PC-9 (cell line): ENCODE data around the gene TJP3. TPM values are rescaled to one million over a fixed set of nuclear protein-coding genes. Genes with fewer than 3 reads are reported as not detected.

Source experiments
- BruUV-seq: library from RNA; stranded (reverse); fragments of 400-500 nt; replicated peaks from 2 replicates; lab custom pipeline; 2021; lab: Mats Ljungman, UMichigan
- CTCF ChIA-PET: fragments of 300-600 bp; sonication (Branson Sonifier 250); formaldehyde crosslinking; loops from one replicate; lab custom pipeline; 2022; ENCODE audit warnings: antibody characterized with exemption; lab: Charles Lee
- POLR2A ChIA-PET: fragments of 300-600 bp; sonication (Branson Sonifier 250); formaldehyde crosslinking; loops from one replicate; lab custom pipeline; 2022; ENCODE audit warnings: antibody characterized with exemption; ENCODE audit not compliant: unreplicated experiment; lab: Charles Lee
- DNase-seq, 2 experiments: peaks; one replicate each; pipeline versions ENCODE4 v3.0.0 to v3.0.0-alpha.2; 2015 to 2022; ENCODE audit warnings: mixed read lengths in 1 of 2
- H2AFZ ChIP-seq: fragments of 200-600 bp; sonication (generic); 2 replicates; pipeline ENCODE4 v1.8.1; 2017; ENCODE audit warnings: antibody characterized with exemption
- H3F3A ChIP-seq: fragments of 200-600 bp; sonication (generic); 2 replicates; pipeline ENCODE4 v1.8.1; 2017; ENCODE audit warnings: antibody characterized with exemption, mild to moderate bottlenecking, low read depth; ENCODE audit not compliant: insufficient read depth
- H3K27ac ChIP-seq: fragments of 200-600 bp; sonication (generic); 2 replicates; pipeline ENCODE4 v1.6.1; 2016; ENCODE audit warnings: mixed run types
- H3K27me3 ChIP-seq: fragments of 200-600 bp; sonication (generic); 2 replicates; pipeline ENCODE4 v1.6.1; 2016; ENCODE audit warnings: low read depth, mixed run types; ENCODE audit not compliant: insufficient read depth
- H3K36me3 ChIP-seq: fragments of 200-600 bp; sonication (generic); 2 replicates; pipeline ENCODE4 v1.6.1; 2016; ENCODE audit warnings: low read depth, mixed run types
- H3K4me1 ChIP-seq: fragments of 200-600 bp; sonication (generic); replicated peaks from 2 replicates; pipeline ENCODE4 v1.6.1; 2016; ENCODE audit warnings: mixed run types; ENCODE audit not compliant: insufficient read depth
- H3K4me2 ChIP-seq: fragments of 200-600 bp; sonication (generic); 2 replicates; pipeline ENCODE4 v1.6.1; 2017; ENCODE audit warnings: mixed run types
- H3K4me3 ChIP-seq: fragments of 200-600 bp; sonication (generic); 2 replicates; pipeline ENCODE4 v1.6.1; 2016; ENCODE audit warnings: mixed run types
- H3K79me2 ChIP-seq: fragments of 200-600 bp; sonication (generic); 2 replicates; pipeline ENCODE4 v1.6.1; 2017; ENCODE audit warnings: low read depth, mixed run types
- H3K9me2 ChIP-seq: fragments of 200-600 bp; sonication (generic); 2 replicates; pipeline ENCODE4 v1.8.1; 2017; ENCODE audit warnings: mild to moderate bottlenecking; ENCODE audit not compliant: insufficient read depth
- H3K9me3 ChIP-seq: fragments of 200-600 bp; sonication (generic); 2 replicates; pipeline ENCODE4 v1.8.1; 2016; ENCODE audit warnings: low read depth; ENCODE audit not compliant: insufficient read depth
- H4K20me1 ChIP-seq: fragments of 200-600 bp; sonication (generic); 2 replicates; pipeline ENCODE4 v1.8.1; 2017; ENCODE audit not compliant: insufficient read depth
- CTCF ChIP-seq: fragments of 200-600 bp; sonication (generic); conservative IDR thresholded peaks from 2 replicates; pipeline ENCODE4 v1.6.1; 2017; ENCODE audit warnings: mixed run types, antibody characterized with exemption, mild to moderate bottlenecking, moderate library complexity
- EZH2 ChIP-seq: fragments of 200-600 bp; sonication (generic); IDR thresholded peaks from 2 replicates; pipeline ENCODE4 v1.8.0; 2017; ENCODE audit warnings: antibody characterized with exemption, low read depth
- intact Hi-C: fragments of 100-400 bp; cut with micrococcal nuclease; formaldehyde crosslinking; loops from one replicate; pipeline ENCODE4 v1.10.0; 2022; ENCODE audit not compliant: unreplicated experiment
- total RNA-seq: library from RNA; stranded (reverse); gene quantifications from 2 replicates; pipeline ENCODE4 v1.2.3, GENCODE V29; 2021

The TJP3 gene
- total RNA-seq, 1 experiment from 2014 or later: 56.8 TPM

GRCh38 chr19:3683405-3684053 is 24.7 kb upstream of the TJP3 start:
- Histone ChIP-seq H3K9me3 (no peaks in the 10 kb centered on the region), H2AFZ (no peak overlapping the region), H3K27me3 (no peaks in the 10 kb centered on the region), H3K79me2 (no peaks in the 10 kb centered on the region), H3K4me3 (no peak overlapping the region), H3K9me2 (no peaks in the 10 kb centered on the region), H3K4me1 (no peaks in the 10 kb centered on the region), H4K20me1 (no peaks in the 10 kb centered on the region), H3K36me3 (no peaks in the 10 kb centered on the region), H3F3A (no peaks in the 10 kb centered on the region), H3K4me2 (no peak overlapping the region), H3K27ac (no peak overlapping the region)
- intact Hi-C loops: no loop called here
- TF ChIP-seq EZH2: no peak
- TF ChIP-seq CTCF: no peak
- ChIA-PET CTCF (interaction anchor here (0.6 kb wide), 1 partner anchor 142 kb away, joined by 4 read pairs; no protein-coding TSS in a partner anchor), POLR2A (no interaction called here)
- no peak for DNase-seq
- no TSS peak for BruUV-seq

- Histone ChIP-seq H4K20me1 (no peaks in the 10 kb centered on the region), H3K27ac (no peak overlapping the region), H3K27me3 (no peaks in the 10 kb centered on the region), H3F3A (no peaks in the 10 kb centered on the region), H3K9me3 (no peaks in the 10 kb centered on the region), H3K36me3 (no peaks in the 10 kb centered on the region), H3K4me3 (no peak overlapping the region), H3K4me2 (no peak overlapping the region), H2AFZ (no peak overlapping the region), H3K79me2 (no peaks in the 10 kb centered on the region), H3K4me1 (no peaks in the 10 kb centered on the region), H3K9me2 (no peaks in the 10 kb centered on the region)
- TF ChIP-seq CTCF (no peak), EZH2 (no peak)
- BruUV-seq: no TSS peak
- no peak for DNase-seq
- intact Hi-C loops: no loop called here
- CTCF ChIA-PET: interaction anchor here (0.6 kb wide), 1 partner anchor 143 kb away, joined by 4 read pairs; no protein-coding TSS in a partner anchor
- POLR2A ChIA-PET: no interaction called here
Observed at GRCh38 chr19:3684054-3684816, 23.9 kb upstream of the TJP3 start.

GRCh38 chr19:3684817-3685410 is 23.3 kb upstream of the TJP3 start:
- H3K9me2 ChIP-seq: no peaks in the 10 kb centered on the region
- H3K4me1 ChIP-seq: no peaks in the 10 kb centered on the region
- no peak for DNase-seq
- H3K79me2 ChIP-seq: no peaks in the 10 kb centered on the region
- TF ChIP-seq EZH2: no peak
- TF ChIP-seq CTCF: no peak; the same call in 1 of the 2 replicates
- intact Hi-C loops: no loop called here
- H3K9me3 ChIP-seq: no peaks in the 10 kb centered on the region
- no peaks in the 10 kb centered on the region for H3K27me3 ChIP-seq
- H3K4me2 ChIP-seq: no peak overlapping the region
- H2AFZ ChIP-seq: no peak overlapping the region
- CTCF ChIA-PET: no interaction called here
- BruUV-seq: no TSS peak
- H3F3A ChIP-seq: no peaks in the 10 kb centered on the region
- POLR2A ChIA-PET: no interaction called here
- no peaks in the 10 kb centered on the region for H3K36me3 ChIP-seq
- no peak overlapping the region for H3K27ac ChIP-seq
- H3K4me3 ChIP-seq: no peak overlapping the region
- no peaks in the 10 kb centered on the region for H4K20me1 ChIP-seq
